HEK293 (cell line): ENCODE measurements around the gene TBC1D12.
A peak's percentile ranks its signal among the peaks of the same experiment; 100 is the strongest.

ENCODE experiments used
- CTCF ChIA-PET: fragments of 350-600 bp; formaldehyde crosslinking; extraction: SDS; loops from one replicate; lab custom pipeline; 2021; ENCODE audit warnings: antibody characterized with exemption; lab: Yijun Ruan, JAX
- POLR2A ChIA-PET: fragments of 300-600 bp; formaldehyde crosslinking; extraction: SDS; loops from one replicate; lab custom pipeline; 2020; ENCODE audit warnings: antibody characterized with exemption, inconsistent platforms; lab: Yijun Ruan, JAX
- H3K27ac ChIP-seq: fragments of 200-500 bp; sonication (Bioruptor generic); 2 replicates; pipeline ENCODE4 v1.5.1; 2014; ENCODE audit warnings: low read depth, low read length, control low read depth, inconsistent platforms; ENCODE audit errors: extremely low read depth
- H3K36me3 ChIP-seq, 2 experiments: fragments of 200-500 bp in 1 of 2; sonication (Bioruptor generic) in 1 of 2; 1 replicate in 1 of 2; 2 replicates in 1 of 2; pipeline ENCODE4 v1.5.1; 2014 to 2017; ENCODE audit warnings: inconsistent platforms in 2 of 2, low read length in 2 of 2; ENCODE audit not compliant: control insufficient read depth in 2 of 2, insufficient read depth in 1 of 2
- H3K4me1 ChIP-seq: fragments of 200-500 bp; sonication (Bioruptor generic); 2 replicates; pipeline ENCODE4 v1.5.1; 2014; ENCODE audit warnings: mild to moderate bottlenecking, low read length, inconsistent platforms; ENCODE audit not compliant: control insufficient read depth, insufficient read depth
- H3K4me3 ChIP-seq: 2 replicates; pipeline ENCODE4 v1.5.1; 2011; ENCODE audit warnings: low read depth, mild to moderate bottlenecking, control low read depth, low read length, moderate library complexity
- H3K9me3 ChIP-seq: fragments of 200-500 bp; sonication (Bioruptor generic); 2 replicates; pipeline ENCODE4 v1.5.1; 2014; ENCODE audit warnings: low read depth, low read length, inconsistent platforms; ENCODE audit not compliant: control insufficient read depth, insufficient read depth
- ZNF335 ChIP-seq: fragments of 450-650 bp; formaldehyde crosslinking; conservative IDR thresholded peaks from 2 replicates; pipeline ENCODE4 v1.5.1; 2016; ENCODE audit warnings: missing biosample characterization, missing genetic modification characterization
- TF ChIP-seq, protein P1 (sequence below): fragments of 450-650 bp; formaldehyde crosslinking; IDR thresholded peaks from 2 replicates; pipeline ENCODE4 v1.5.1; 2017; ENCODE audit warnings: missing biosample characterization, missing genetic modification characterization

The TBC1D12 gene

DNA sequence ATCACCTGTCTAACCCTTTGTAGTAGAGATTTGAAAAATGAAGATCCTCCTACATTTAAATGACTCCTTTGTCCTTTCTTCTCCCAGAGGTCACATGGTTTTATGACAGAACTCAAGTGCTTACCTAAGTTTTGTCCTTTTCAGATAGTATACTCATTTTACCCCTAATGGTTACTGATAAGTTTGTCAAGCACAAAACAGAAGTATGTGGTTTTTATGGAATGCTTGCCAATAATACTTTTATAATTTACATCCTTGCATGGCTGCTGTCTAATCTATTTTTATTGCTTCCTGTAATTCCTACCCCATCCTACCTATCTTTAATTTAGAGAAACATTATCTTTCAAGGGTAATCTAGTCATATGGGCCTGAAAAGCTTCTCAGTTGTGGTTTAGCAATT, 180.8 kb downstream of the TBC1D12 start:
- POLR2A ChIA-PET = no interaction called here
- Histone ChIP-seq H3K27ac (no peak overlapping the region), H3K9me3 (no peaks in the 10 kb centered on the region), H3K36me3 (peaks cover 33 to 53% of the 10 kb centered on the region in 2 experiments), H3K4me3 (no peak overlapping the region), H3K4me1 (peaks cover 5% of the 10 kb centered on the region; the same call in 1 of the 2 replicates)
- TF ChIP-seq, protein P1, sequence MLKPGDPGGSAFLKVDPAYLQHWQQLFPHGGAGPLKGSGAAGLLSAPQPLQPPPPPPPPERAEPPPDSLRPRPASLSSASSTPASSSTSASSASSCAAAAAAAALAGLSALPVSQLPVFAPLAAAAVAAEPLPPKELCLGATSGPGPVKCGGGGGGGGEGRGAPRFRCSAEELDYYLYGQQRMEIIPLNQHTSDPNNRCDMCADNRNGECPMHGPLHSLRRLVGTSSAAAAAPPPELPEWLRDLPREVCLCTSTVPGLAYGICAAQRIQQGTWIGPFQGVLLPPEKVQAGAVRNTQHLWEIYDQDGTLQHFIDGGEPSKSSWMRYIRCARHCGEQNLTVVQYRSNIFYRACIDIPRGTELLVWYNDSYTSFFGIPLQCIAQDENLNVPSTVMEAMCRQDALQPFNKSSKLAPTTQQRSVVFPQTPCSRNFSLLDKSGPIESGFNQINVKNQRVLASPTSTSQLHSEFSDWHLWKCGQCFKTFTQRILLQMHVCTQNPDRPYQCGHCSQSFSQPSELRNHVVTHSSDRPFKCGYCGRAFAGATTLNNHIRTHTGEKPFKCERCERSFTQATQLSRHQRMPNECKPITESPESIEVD (tag by site-specific recombination) = peak; percentile 47
- TF ChIP-seq ZNF335 (tag by site-specific recombination) = no peak
- CTCF ChIA-PET = no interaction called here
